ENCODE data around the gene SGTA. TPM values are rescaled to one million over a fixed set of nuclear protein-coding genes. Genes with fewer than 3 reads are reported as not detected.

The SGTA gene
- total and polyA plus RNA-seq, 2 of the 13 experiments (the other 11 are each of a cell fraction or from before 2014, with no cell fraction given), result 43.9 to 47.4 TPM

DNA sequence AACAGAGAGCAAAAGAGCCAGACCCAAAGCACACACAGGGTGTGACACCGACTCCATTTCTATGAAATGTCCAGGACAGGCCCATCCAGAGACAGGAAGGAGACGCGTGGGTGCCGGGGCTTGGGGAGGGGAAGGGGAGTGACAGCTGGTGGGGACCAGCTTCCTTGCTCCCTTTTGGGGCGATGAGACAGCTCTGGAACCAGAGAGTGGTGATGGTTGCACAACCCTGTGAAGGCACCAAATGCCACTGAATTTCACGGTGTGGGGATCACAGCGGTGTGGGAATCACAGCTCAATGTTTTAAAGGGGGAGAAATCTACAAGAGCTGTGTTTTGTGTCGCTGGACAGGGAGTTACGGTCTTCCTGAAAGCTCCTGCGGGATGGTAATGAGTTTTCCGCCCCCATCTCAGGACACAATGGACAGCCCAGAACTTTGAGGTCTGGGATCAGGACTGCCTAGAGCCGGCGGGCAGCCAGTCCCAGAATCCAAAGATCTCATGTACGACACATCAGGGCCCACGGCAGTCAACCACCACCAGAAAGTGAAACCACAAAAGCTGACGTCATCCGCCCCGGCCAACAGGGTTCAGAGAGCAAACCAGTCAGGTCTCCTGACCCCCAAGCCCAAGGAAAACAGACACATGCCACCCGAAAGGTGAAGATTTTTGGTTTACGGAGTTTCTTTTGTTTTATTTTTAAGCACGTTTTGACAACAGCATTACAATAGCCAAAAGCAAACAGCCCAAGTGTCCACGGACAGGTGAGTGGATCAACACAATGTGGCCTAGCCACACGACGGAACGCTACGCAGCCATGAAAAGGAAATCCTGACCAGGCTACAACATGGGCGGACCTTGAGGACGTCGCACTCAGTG, 7.3 kb downstream of the SGTA start (continued):
- TF ChIP-seq, protein P1, sequence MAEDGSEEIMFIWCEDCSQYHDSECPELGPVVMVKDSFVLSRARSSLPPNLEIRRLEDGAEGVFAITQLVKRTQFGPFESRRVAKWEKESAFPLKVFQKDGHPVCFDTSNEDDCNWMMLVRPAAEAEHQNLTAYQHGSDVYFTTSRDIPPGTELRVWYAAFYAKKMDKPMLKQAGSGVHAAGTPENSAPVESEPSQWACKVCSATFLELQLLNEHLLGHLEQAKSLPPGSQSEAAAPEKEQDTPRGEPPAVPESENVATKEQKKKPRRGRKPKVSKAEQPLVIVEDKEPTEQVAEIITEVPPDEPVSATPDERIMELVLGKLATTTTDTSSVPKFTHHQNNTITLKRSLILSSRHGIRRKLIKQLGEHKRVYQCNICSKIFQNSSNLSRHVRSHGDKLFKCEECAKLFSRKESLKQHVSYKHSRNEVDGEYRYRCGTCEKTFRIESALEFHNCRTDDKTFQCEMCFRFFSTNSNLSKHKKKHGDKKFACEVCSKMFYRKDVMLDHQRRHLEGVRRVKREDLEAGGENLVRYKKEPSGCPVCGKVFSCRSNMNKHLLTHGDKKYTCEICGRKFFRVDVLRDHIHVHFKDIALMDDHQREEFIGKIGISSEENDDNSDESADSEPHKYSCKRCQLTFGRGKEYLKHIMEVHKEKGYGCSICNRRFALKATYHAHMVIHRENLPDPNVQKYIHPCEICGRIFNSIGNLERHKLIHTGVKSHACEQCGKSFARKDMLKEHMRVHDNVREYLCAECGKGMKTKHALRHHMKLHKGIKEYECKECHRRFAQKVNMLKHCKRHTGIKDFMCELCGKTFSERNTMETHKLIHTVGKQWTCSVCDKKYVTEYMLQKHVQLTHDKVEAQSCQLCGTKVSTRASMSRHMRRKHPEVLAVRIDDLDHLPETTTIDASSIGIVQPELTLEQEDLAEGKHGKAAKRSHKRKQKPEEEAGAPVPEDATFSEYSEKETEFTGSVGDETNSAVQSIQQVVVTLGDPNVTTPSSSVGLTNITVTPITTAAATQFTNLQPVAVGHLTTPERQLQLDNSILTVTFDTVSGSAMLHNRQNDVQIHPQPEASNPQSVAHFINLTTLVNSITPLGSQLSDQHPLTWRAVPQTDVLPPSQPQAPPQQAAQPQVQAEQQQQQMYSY (CRISPR knock-in tag; IDR thresholded peaks at IDR 0.05), result no peak
- TF ChIP-seq HNRNPLL (IDR thresholded peaks at IDR 0.05; ENCODE audit: low read depth, low read length, poor library complexity, severe bottlenecking) (no peak), PHF21A (CRISPR knock-in tag; IDR thresholded peaks at IDR 0.05) (0 out of 2 replicates have a peak, but pooled peaks have one; percentile 13), HES4 (CRISPR knock-in tag; IDR thresholded peaks at IDR 0.05; ENCODE audit: borderline replicate concordance) (no peak), CBX1 (IDR thresholded peaks at IDR 0.05; ENCODE audit: low read depth) (no peak), ZNF792 (CRISPR knock-in tag; IDR thresholded peaks at IDR 0.05) (no peak), KDM1A (CRISPR knock-in tag; IDR thresholded peaks at IDR 0.05) (peak; percentile 77), ZSCAN25 (CRISPR knock-in tag; IDR thresholded peaks at IDR 0.05) (no peak), ZSCAN22 (CRISPR knock-in tag; IDR thresholded peaks at IDR 0.05) (no peak), ZNF569 (CRISPR knock-in tag; IDR thresholded peaks at IDR 0.05; ENCODE audit: borderline replicate concordance) (no peak), ZMAT3 (CRISPR knock-in tag; conservative IDR thresholded peaks at IDR 0.05) (no peak), NR1H2 (CRISPR knock-in tag; IDR thresholded peaks at IDR 0.05; ENCODE audit: borderline replicate concordance, low read depth) (no peak), ETV5 (CRISPR knock-in tag; IDR thresholded peaks at IDR 0.05; ENCODE audit: borderline replicate concordance) (no peak), RCOR2 (CRISPR knock-in tag; IDR thresholded peaks at IDR 0.05) (no peak), ZNF530 (CRISPR knock-in tag; IDR thresholded peaks at IDR 0.05; ENCODE audit: low read depth) (no peak), U2AF1 (optimal IDR thresholded peaks at IDR 0.05; ENCODE audit: low read depth, low read length) (no peak), ZNF333 (CRISPR knock-in tag; IDR thresholded peaks at IDR 0.05; ENCODE audit: borderline replicate concordance) (no peak), TCF7L2 (IDR thresholded peaks at IDR 0.05; ENCODE audit: low read depth, low read length) (no peak), ZNF7 (CRISPR knock-in tag; IDR thresholded peaks at IDR 0.05) (no peak), MAFG (CRISPR knock-in tag; IDR thresholded peaks at IDR 0.05) (no peak), AGO2 (optimal IDR thresholded peaks at IDR 0.05; ENCODE audit: low read depth, low read length) (no peak), ARHGAP35 (CRISPR knock-in tag; IDR thresholded peaks at IDR 0.05; ENCODE audit: borderline replicate concordance) (no peak), SNAI1 (CRISPR knock-in tag; IDR thresholded peaks at IDR 0.05; ENCODE audit: borderline replicate concordance) (no peak)
- TF ChIP-seq, protein P2, sequence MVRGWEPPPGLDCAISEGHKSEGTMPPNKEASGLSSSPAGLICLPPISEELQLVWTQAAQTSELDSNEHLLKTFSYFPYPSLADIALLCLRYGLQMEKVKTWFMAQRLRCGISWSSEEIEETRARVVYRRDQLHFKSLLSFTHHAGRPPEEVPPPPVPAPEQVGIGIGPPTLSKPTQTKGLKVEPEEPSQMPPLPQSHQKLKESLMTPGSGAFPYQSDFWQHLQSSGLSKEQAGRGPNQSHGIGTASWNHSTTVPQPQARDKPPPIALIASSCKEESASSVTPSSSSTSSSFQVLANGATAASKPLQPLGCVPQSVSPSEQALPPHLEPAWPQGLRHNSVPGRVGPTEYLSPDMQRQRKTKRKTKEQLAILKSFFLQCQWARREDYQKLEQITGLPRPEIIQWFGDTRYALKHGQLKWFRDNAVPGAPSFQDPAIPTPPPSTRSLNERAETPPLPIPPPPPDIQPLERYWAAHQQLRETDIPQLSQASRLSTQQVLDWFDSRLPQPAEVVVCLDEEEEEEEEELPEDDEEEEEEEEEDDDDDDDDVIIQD (CRISPR knock-in tag; IDR thresholded peaks at IDR 0.05; ENCODE audit: low read depth), result 0 out of 2 replicates have a peak, but pooled peaks have one; percentile 9
- TF ChIP-seq, protein P3, sequence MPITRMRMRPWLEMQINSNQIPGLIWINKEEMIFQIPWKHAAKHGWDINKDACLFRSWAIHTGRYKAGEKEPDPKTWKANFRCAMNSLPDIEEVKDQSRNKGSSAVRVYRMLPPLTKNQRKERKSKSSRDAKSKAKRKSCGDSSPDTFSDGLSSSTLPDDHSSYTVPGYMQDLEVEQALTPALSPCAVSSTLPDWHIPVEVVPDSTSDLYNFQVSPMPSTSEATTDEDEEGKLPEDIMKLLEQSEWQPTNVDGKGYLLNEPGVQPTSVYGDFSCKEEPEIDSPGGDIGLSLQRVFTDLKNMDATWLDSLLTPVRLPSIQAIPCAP (CRISPR knock-in tag; IDR thresholded peaks at IDR 0.05; ENCODE audit: low read depth), result no peak

All from HepG2 (cell line).